Hematopoietic multipotent progenitor cell treated with erythropoietin and hydrocortisone succinate and interleukin-3 and kit ligand, for 6 days (in vitro differentiated cells): ENCODE results near the gene SSTR1.

Source experiments
- DNase-seq: peaks from one replicate; pipeline ENCODE4 v3.0.0-alpha.2; 2015

SSTR1 gene

DNA sequence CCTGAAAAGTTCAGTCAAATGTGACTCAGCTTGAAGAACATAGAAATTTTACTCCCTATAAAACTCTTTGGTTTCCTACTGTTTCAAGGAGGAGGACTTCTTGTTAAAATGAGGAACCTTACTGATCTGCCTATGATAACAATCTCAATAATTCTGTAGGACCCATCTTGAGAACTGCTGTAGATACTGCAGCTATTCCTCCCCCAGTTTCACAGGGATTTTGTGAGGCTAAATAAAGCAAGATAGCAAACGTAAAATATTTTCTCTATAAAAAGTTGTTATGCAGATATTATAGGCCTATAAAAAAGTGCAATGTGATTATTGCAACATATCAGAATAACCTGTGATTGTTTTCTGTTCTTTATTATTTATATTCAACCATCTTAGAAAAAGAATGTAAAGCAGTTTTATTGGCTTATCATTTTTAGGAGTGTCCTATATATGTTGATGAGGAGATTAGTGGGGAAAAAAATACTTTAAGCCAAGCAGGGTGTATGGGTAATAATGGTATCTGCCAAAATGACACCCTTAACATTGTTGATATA lies 36.1 kb downstream of the SSTR1 start:
- DNase-seq: no peak

DNA sequence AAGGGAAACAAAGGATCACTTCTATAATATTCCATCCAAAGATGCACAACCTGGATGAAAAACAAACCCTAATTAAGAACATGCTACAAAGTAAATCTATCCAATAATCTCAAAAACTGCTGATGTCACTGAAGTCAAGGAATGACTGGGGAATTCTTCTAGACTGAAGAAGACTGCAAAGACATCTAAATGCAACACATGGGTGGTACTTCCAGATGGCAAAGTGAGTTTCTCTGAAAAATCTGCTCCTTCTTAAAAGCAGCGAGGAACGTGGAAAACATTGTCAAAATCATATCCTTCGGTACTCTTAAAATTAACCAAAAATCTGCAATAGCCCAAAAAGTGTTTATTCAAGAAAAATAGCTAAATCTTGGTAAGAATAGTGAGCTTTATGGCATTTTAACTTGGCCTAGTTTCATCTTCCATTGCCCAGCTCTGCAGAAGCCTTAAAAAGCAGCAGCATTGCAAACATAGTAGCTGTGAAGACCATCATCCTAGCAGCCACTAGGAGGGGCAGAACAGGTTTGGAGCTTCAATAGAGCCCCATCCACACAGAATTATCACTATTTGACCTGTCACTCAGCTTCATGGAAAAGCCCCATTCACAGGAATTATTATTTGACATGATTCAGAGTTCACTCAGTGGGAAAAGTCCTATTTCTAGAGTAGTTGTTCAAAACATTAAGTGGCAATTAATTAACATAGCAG lies 40.8 kb downstream of the SSTR1 start:
- no peak for DNase-seq

DNA sequence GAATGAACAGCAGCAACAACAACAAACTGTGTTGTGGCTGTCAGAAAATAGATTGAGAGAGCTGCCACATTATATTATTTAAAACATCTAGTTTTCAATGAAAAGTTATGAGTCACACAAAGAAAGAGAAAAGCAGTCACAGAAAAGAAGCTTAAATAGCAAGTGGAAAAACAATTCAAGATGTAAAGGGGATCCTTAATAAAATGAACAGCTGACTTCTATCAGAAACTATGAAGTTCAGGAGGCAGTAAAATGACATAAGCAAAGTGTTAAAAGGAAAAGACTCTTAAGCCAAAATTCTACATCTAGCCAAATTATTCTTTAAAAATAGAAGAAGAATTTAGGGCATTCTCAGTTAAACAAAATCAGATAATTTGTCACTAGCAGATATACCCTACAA lies 42.6 kb downstream of the SSTR1 start:
- no peak for DNase-seq

DNA sequence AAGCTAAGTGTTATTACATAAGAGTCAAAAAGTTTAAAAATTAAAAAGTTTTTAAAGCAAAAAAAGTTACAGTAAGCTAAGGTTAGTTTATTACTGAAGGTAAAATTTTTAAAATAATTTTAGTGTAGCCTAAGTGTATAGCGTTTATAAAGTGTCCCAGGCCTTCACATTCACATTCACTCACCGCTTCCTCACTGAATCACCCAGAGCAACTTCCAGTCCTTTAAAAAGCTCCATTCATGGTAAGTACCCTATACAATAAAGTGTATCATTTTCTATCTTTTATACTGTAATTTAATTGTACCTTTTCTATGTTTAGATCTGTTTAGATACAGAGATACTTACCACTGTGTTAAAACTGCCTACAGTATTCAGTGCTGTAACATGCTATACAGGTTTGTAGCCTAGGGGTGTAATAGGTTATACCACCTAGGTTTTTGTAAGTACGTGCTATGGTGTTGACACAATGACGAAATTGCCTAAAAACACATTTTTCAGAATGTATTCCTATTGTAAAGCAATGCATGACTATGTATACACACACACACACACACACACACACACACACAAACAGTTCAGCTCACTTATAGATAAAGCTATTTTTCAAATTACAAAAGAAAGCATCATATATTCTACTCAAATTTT lies 44.5 kb downstream of the SSTR1 start:
- no peak for DNase-seq

DNA sequence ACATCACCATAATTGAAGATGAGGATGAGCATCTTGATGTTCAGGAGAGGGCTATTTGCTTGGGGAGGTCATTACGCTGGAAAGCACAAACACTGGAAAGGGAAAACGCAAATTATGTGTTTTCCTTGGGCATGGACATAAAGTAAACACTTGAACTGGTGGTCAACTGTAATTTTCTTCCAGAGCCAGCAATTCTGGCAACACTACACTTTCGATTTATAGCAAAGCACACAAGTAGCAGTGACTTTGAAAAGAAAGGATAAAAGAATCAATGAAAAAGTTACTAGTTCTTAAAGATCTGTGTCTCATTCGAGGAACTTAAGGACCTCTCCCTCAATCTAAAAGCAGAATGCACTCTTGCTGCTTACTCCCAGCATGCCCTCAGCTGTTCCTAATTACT lies 46.0 kb downstream of the SSTR1 start:
- no peak for DNase-seq

DNA sequence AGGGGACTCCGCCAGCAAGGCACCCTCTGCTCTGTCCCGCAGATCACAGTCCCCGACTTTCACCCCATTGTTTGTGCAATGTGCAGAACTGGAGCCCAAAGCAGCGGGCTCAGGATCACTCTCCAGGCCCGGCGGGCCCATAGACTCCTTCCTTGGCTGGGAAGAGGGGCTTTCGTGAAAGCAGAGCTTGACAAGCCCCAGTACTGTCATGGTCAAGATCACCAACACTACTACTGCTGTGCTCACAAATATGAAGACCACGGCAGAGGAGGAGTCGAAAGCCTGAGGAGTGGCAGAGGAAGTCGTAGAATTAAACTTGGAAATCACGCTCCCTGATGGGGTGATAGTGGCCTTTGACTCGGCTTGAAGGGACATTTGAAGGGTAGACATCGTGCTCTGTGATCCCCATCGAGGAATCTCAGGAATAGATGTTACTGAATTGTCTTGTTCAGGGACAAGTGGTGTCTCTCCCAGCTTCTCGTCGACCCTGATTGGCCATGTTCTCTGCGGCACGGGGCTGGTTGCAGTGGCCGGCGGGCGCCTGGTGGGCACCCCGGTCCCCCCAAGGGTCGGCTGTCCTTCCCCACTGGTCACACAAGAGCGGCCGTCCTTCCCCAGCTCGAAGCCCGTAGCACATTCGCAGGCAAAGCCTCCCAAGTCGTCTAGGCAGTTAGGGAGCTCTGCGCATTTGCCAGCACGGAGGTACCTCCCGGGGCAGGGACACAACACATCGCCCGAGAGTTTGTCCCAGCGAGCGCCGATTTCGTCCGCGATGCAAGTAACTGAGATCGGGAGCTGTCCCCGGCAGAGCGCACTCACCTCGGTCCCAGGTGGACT lies 47.1 kb downstream of the SSTR1 start:
- DNase-seq: peak; percentile 2

DNA sequence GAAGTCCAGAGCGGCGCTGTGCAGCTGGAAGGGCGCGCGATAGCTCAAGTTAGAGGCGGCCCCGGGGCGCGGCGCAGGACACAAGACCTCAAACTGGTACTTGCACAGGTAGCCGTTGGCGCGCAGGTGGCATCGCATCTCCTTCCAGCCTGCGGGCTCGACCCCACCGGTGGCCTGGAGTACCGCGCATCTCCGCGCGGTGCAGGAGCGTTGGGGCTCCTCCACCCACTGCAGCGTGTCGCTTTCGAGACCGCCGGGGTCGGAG lies 47.6 kb downstream of the SSTR1 start:
- DNase-seq: no peak

DNA sequence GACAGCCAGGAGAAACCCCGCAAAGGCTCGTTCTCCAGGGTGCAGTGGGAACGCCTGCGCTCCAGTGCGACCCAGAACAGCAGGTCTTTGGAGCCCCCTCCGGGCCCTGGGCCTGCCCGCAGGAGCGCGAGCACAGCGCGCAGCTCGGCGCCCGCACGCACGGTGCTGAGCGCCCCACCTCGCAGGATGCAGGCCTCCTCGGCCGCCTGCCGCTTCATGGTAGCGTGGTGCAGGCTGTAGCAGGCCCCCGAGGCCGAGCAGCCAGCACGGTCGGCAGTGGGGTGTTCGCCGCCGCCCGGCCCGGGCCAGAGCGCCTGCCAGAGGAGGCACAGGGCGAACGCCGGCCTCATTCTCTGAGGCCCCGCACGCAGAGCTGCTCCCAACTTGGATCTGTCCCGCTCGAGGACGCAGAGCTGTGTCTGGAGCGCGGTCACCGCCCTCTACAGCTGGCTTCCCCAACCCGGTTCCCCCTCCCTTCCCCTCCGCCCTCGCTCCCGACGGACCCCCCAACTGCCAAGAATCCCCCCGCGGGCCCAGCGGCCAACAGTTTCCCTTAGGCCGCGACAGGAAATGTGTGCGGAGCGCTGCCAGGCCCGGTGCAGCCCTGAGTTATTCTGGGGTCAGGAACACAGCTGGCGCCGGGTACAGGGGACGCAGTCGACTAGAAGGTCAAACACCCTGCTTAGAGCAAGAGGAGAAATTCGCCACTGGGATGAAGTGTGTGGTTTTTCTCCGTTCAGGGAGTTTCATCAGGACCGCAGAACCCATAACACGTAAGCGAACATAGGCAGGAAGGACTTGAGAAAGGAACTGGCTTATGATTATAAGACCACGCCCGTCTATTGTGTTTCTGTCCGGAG lies 48.2 kb downstream of the SSTR1 start, which contains the start of gene CLEC14A:
TSS of gene CLEC14A (minus strand) at position 421 of the 860 bp plus-strand sequence. CDS start at position 350, 71 bp downstream.
- peak; percentile 2 for DNase-seq

DNA sequence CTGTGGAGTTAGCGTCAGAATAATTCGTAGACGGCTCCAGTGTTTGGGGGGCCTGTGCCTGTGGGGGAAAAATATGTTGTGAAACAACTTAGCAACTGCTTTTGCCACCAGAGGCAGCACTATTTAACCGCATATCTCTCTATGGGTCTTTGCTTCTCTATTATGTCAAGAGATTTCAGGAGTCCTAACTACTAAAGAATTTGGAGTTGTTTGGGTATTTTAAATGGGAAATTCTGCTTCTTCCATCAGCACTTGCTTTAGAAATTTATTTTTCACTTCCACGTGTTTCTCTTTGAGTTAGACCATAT lies 48.8 kb downstream of the SSTR1 start:
- peak; percentile 40 for DNase-seq

DNA sequence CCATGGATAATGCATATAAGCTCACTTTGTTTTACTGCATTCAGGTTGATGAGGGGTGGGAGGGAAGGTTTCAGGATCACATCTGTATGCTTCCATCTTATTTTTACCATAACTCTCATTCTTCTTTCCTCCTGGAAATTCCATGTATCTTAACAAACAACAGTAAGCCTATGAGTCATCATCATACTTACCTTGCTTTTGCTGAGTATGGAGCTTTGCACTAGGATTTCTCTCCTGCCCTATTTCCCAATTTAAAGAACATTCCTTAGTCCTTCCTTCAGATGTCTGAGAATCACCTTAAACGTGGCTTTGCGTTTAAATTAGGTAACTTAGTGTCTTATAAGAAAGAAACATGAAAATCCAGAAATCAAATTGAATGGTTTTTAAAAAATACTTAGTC lies 49.8 kb downstream of the SSTR1 start:
- no peak for DNase-seq

DNA sequence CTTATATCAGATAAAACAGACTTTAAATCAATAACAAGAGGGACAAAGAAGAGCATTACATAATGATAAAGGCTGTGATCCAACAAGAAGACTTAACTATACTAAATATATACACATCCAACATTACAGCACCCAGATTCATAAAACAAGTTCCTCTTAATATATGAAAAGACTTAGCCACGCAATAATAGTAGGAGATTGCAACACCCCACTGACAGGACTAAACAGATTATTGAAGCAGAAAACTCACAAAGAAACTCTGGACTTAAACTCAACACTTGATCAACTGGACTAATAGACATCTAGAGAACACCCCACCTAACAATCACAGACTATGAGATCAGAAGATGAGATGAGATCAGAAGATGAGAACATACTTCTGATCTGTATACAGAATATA lies 53.9 kb downstream of the SSTR1 start:
- peak; percentile 15 for DNase-seq
